ENCODE results near the gene PPFIBP2. TPM values are rescaled to one million over a fixed set of nuclear protein-coding genes. Genes with fewer than 3 reads are reported as not detected.

PPFIBP2 gene
- total and polyA plus RNA-seq, 2 of the 13 experiments (the other 11 are each of a cell fraction or from before 2014, with no cell fraction given), result 15.0 to 52.5 TPM

GRCh38 chr11:7630002-7630401 lies 116.2 kb downstream of the PPFIBP2 start:
- Histone ChIP-seq H3K79me2 (ENCODE audit: insufficient read depth, low read length) (no peaks in the 10 kb centered on the region), H4K20me1 (ENCODE audit: insufficient read depth, low read length) (no peaks in the 10 kb centered on the region), H3K36me3 (replicated peaks in 1 of 2; ENCODE audit: control insufficient read depth in 1 of 2, insufficient read depth in 2 of 2, low read length in 2 of 2) (peaks cover 40 to 88% of the 10 kb centered on the region in 2 experiments), H3K4me2 (ENCODE audit: low read depth, low read length) (no peak overlapping the region), H3K27ac (ENCODE audit: extremely low read length, insufficient read depth, low read length) (no peak overlapping the region), H3K4me1 (ENCODE audit: insufficient read depth, low read length) (peaks cover 12% of the 10 kb centered on the region), H3K9ac (ENCODE audit: insufficient read depth, low read depth, low read length) (no peak overlapping the region), H3K27me3 (ENCODE audit: control insufficient read depth in 1 of 2, insufficient read depth in 2 of 2, low read length in 2 of 2) (no peaks in the 10 kb centered on the region), H3K4me3 (replicated peaks in 1 of 3; ENCODE audit: insufficient read depth in 1 of 3, low read depth in 2 of 3, low read length in 3 of 3) (no peak overlapping the region), H3K9me3 (ENCODE audit: low read length) (no peaks in the 10 kb centered on the region), H2AFZ (ENCODE audit: low read length) (no peak overlapping the region)
- TF ChIP-seq POLR2G (IDR thresholded peaks at IDR 0.05; ENCODE audit: low read depth, low read length), result no peak
- no peak for TF ChIP-seq PRDM15 (CRISPR knock-in tag; IDR thresholded peaks at IDR 0.05)
- TF ChIP-seq HNF1B (CRISPR knock-in tag; IDR thresholded peaks at IDR 0.05), result no peak
- no peak for TF ChIP-seq ZNF629 (CRISPR knock-in tag; conservative IDR thresholded peaks at IDR 0.05)
- no peak for TF ChIP-seq NR2F1 (CRISPR knock-in tag; IDR thresholded peaks at IDR 0.05)
- no peak for TF ChIP-seq ZNF17 (CRISPR knock-in tag; IDR thresholded peaks at IDR 0.05)
- TF ChIP-seq ZNF446 (CRISPR knock-in tag; IDR thresholded peaks at IDR 0.05), result no peak
- no peak for TF ChIP-seq E2F2 (CRISPR knock-in tag; IDR thresholded peaks at IDR 0.05; ENCODE audit: borderline replicate concordance)
- no peak for TF ChIP-seq ZNF207 (IDR thresholded peaks at IDR 0.05; ENCODE audit: borderline replicate concordance)
- no peak for TF ChIP-seq ZNF569 (CRISPR knock-in tag; IDR thresholded peaks at IDR 0.05; ENCODE audit: borderline replicate concordance)
- no peak for TF ChIP-seq CENPBD1 (CRISPR knock-in tag; IDR thresholded peaks at IDR 0.05; ENCODE audit: borderline replicate concordance, low read depth)
- no peak for TF ChIP-seq RELA (CRISPR knock-in tag; IDR thresholded peaks at IDR 0.05)
- no peak for TF ChIP-seq ZSCAN30 (CRISPR knock-in tag; IDR thresholded peaks at IDR 0.05)
- no peak for TF ChIP-seq DNMT1 (CRISPR knock-in tag; IDR thresholded peaks at IDR 0.05)
- no peak for TF ChIP-seq ZSCAN29 (CRISPR knock-in tag; conservative IDR thresholded peaks at IDR 0.05)
- TF ChIP-seq MTA3 (CRISPR knock-in tag; IDR thresholded peaks at IDR 0.05), result no peak
- TF ChIP-seq ZNF44 (CRISPR knock-in tag; IDR thresholded peaks at IDR 0.05), result no peak
- TF ChIP-seq MED1 (CRISPR knock-in tag; IDR thresholded peaks at IDR 0.05), result no peak
- CTCF ChIA-PET (ENCODE audit: low intra/inter-chr PET ratio, low total read pairs), result no interaction called here
- DNase-seq (ENCODE audit: low spot score) (no peak), FAIRE-seq (no peak), ATAC-seq (no peak)
- WGBS (ENCODE audit: low lambda C conversion rate), result 100% methylated on average over 1 of the region's 2 CpGs
- POLR2A ChIA-PET, result interaction anchor here (1.0 to 1.4 kb wide), 2 partner anchors 17 to 56 kb away, joined by 3 read pairs; no protein-coding TSS in a partner anchor
- intact Hi-C loops (cut with micrococcal nuclease; ENCODE audit: unreplicated experiment), result no loop called here
- in situ Hi-C loops (cut with HindIII; ENCODE audit: extremely low pct_ligation_motif_present, low pct_unique_long_range_greater_than_20kb), result no loop called here
- no TSS peak for BruUV-seq (replicated peaks)
